ENCODE results near the gene PLSCR4.

GRCh38 chr3:146159616-146160320 is 91.1 kb downstream of the PLSCR4 start:
- TF ChIP-seq CTCF (IDR thresholded peaks at IDR 0.05) (no peak), EP300 (IDR thresholded peaks at IDR 0.05) (no peak)

Measured in gastroesophageal sphincter (tissue), 3 donors.